GM18951 (cell line): ENCODE measurements around the gene CLEC1A.

Experiments
- POLR2A ChIP-seq: IDR thresholded peaks from 4 replicates; pipeline ENCODE4 v1.6.1; 2011; ENCODE audit warnings: mild to moderate bottlenecking; ENCODE audit not compliant: insufficient read length, insufficient read depth; ENCODE audit errors: extremely low read depth
- in situ Hi-C: fragments of 300-500 bp; cut with MboI; formaldehyde crosslinking; loops from one replicate; pipeline ENCODE4 v1.12.0; 2022; ENCODE audit warnings: low sequenced_read_pairs, mixed read lengths, inconsistent platforms; ENCODE audit not compliant: unreplicated experiment

CLEC1A gene

GRCh38 chr12:10088955-10089900 lies 9.6 kb downstream of the CLEC1A start:
- TF ChIP-seq POLR2A = no peak
- in situ Hi-C loops = no loop called here

GRCh38 chr12:10088031-10088430 lies 10.8 kb downstream of the CLEC1A start:
- in situ Hi-C loops = no loop called here
- TF ChIP-seq POLR2A = no peak

- TF ChIP-seq POLR2A = no peak
Measured at GRCh38 chr12:10086387-10086786, 12.4 kb downstream of the CLEC1A start.

GRCh38 chr12:10084733-10085132 lies 14.1 kb downstream of the CLEC1A start:
- TF ChIP-seq POLR2A = no peak
- in situ Hi-C loops = no loop called here

More at GRCh38 chr12:10086387-10086786, 12.4 kb downstream of the CLEC1A start:
- in situ Hi-C loops = no loop called here

DNA sequence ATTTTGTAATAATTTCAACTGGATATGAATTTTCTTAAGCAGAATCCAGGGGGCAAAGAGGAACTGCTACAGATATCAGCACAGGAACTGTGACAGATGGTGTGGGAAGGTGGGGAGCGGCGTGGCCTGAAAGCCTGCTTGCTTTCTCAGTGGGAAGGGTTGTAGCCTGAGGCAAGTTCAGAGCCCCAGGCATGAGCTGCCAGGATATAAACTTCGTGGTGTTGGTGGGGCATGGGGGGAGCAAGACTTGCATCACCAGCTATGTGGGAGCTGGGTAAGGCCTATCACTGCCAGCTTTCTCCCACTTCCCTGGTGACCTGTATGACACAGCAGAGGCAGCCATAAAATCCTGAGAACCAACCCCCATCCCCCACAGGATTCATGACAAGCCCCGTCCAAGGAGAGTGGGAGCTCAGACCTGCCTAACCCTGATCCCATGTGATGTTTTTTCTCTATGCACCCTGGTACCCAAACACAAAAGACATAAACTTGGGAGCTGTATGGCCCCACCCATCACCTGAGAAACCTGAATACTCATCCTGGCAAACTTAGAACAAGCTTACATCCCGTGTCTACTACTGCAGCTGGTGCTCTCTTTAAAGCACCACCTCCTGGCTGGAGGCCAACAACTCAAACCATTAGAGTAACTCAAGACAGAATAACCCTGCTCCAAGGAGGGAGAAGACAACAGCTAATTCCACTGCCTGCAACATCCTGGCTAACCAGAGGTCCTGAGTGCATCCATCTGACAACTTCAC lies 16.5 kb downstream of the CLEC1A start:
- TF ChIP-seq POLR2A = no peak

GRCh38 chr12:10075451-10075850 lies 23.3 kb downstream of the CLEC1A start:
- no peak for TF ChIP-seq POLR2A
- in situ Hi-C loops = no loop called here

More for the DNA sequence above, 16.5 kb downstream of the CLEC1A start:
- in situ Hi-C loops = no loop called here

DNA sequence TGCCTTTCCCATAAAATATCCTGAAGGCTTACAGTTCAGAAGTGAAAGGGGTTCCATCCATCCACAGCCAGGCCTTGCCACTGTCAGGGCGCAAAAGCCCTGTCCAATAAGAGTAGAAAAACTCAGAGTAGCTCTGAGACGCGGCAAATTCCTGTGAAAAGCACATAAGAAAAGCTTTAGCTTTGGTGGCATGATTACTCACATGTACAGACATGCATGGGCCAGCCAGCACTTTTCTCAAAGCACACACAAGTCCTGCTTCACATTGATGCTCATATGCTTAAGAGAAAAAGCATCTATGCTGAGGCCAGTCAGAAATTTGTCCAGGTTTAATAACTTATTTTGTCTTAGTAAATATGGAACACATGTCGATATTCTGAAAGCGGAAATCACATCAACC lies 25.5 kb downstream of the CLEC1A start:
- TF ChIP-seq POLR2A = no peak
- in situ Hi-C loops = no loop called here

DNA sequence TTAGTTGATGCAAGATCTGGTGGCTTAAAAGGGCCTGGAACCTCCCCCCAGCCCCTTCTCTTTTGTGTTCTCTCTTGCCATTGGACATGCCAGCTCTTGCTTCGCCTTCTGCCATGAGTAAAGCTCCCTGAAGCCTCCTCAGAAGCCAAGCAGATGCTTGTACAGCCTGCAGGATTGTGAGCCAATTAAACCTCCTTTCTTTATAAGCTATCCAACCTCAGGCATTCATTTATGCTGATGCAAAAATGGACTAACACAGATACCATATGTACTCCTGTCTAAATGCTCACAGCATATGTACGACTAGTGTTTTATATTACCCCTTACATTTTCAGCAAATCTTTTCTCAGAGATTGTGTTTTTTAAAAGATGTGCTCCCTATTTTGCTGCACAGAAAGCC lies 26.7 kb downstream of the CLEC1A start:
- in situ Hi-C loops = no loop called here
- TF ChIP-seq POLR2A = no peak

GRCh38 chr12:10070380-10070779 lies 28.4 kb downstream of the CLEC1A start:
- in situ Hi-C loops = no loop called here
- TF ChIP-seq POLR2A = no peak

- in situ Hi-C loops = no loop called here
- no peak for TF ChIP-seq POLR2A
Measured at GRCh38 chr12:10069976-10070375, 28.8 kb downstream of the CLEC1A start.

- TF ChIP-seq POLR2A = no peak
- in situ Hi-C loops = no loop called here
Measured at GRCh38 chr12:10069099-10069498, 29.7 kb downstream of the CLEC1A start.

DNA sequence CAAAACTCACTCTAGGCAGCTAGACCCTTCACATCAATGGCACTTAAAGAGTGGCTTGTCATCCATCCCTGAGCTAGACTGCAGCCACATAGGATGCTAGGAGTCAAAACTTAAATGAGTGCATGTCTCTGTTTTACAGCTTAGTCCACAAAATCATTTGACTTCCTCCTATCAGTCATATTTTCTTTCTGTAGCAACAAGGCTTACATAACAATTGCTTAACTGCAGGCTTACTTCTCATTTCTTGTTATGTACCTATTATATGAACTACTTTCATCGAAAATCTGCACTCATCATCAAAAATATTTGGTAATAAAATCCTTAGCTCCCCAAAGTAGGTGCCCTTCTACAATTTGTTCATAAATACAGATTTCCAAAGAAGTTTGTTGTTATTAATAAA lies 30.1 kb downstream of the CLEC1A start:
- in situ Hi-C loops = no loop called here
- no peak for TF ChIP-seq POLR2A

DNA sequence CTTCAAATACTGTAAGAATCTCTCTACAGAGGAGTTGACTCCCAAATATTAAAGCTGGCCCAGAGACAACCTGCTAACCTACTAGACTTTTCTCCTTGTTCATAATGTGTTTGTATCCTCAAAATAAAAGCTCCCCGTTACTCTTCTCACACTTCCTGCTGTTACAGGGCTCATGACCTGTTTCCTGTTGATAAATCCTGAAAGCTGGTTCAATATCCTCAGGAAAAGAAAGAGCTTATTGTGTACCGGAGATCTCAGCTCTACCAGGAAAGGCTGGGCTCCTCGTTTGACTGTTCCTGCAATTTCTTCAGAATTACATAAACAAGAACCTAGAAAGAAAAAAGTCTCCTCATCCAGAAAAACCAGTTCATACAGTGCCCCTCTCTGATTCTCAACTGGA lies 30.8 kb downstream of the CLEC1A start:
- in situ Hi-C loops = no loop called here
- TF ChIP-seq POLR2A = no peak
